DMS79 (cell line): Measurements from ENCODE around the gene FAM20B.
"Not testable (repeated sequence)": the region's sequence is repeated elsewhere in the genome, so short reads cannot be mapped to it uniquely, and the experiment has no call there.

ENCODE experiments used
- DNase-seq: peaks from one replicate; lab custom pipeline; 2025; lab: John Stamatoyannopoulos, UW

Gene FAM20B

DNA sequence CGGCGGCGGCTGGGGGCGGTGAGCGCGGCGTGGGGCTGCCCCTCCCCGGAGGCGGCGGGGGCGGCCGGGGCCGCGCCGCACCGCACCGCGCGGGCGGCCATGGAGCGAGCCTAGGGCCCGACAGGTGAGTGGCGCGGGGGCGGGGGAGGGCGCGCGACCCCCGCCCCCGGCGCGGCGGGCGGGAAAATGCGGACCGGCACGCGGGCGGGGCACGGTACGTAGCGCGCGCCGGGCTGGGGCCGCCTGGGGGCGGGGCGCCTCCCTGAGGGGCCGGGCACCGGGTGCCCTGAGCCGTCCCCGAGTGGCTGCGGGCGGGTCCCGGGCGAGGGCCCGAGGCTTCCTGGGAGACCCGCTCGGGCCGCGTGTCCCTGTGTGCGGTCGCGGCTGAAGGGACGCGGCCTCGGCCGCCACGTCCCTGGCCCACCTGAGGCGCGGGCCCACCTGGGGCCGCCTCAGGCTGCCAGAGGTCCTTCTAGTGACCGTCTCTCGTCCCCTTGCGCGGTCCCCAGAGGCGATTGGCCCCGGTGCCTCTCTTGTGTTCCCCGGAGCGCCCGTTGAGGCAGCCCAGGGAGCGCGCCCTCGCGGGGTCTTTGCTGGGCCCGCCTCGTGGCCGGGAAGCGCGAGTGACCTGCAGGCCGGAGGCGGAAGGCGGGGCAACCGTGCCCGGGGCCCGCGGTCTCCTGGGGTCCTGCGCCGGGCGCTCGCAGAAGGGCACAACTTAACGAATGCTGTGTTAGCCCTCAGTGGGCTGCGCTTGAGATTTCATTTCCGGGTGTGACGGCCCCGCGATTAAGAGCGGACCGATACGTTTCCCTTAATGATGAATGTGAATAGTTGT, 500 bp downstream of the FAM20B start:
- DNase-seq: peak; percentile 56

- DNase-seq: no peak
These were observed 1.3 kb downstream of the FAM20B start for GRCh38 chr1:179026813-179027669.

- no peak for DNase-seq
These were observed 3.6 kb downstream of the FAM20B start for GRCh38 chr1:179029321-179029759.

DNA sequence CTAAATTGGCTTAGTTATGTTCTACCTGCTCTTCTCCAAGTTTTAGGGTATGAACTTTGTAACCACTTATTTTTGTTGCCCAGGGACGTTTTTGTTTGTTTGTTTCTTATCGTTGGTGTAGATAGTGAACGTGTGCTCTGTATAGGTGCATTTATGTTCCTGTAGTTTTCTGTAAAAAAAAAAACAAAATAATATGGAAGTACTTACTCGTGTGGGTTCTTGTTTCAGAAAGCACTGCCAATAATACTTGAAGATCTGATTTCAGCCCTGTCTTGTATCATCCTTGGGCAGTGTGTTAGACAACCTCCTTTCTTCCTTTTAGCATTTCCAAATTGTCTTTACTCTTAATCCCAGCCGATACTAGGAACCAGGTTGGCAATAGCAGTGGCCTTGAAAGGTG, 4.4 kb downstream of the FAM20B start:
- DNase-seq: no peak

DNA sequence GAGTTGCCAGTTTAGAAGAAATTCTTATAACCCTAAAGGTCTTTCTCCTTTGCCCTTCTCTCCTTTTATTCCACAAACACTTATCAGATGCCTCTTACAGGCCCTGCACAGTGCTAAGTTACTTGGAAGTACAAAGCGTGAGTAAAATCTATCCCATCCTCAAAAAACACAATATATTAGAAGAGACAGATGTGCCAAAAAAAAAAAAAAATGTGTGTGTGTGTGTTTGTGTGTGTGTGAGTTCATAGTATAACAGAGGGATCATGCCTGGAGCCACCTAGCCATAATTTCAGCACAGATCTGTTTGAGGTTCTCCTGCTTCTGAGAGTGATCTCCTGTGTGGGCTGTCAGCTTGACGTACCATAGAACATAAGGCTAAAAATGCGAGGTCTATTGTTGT, 5.0 kb downstream of the FAM20B start:
- DNase-seq: no peak

DNA sequence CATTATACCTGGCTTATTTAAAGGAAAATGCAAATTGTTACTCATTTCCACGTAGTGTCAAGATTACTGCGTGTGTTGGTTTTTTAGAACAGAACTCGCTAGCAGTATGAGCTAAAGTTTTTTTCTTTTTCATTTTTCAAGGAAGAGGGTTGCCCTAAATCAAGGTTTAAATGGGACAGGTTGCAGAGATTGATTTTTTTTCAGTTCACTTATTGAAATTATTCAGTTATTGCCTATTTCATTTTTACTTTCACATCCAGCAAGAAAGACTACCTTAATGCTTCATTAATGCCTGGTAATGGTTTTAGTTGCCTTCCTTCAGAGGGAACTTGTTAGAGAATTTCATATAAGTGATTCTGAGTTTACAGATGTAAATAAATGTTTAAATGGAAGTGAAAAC, 5.6 kb downstream of the FAM20B start:
- no peak for DNase-seq

- DNase-seq: no peak
These were observed 6.3 kb downstream of the FAM20B start for GRCh38 chr1:179031855-179032513.

- peak; percentile 32 for DNase-seq
These were observed 9.0 kb downstream of the FAM20B start for GRCh38 chr1:179034720-179035119.

- DNase-seq: no peak
These were observed 11.3 kb downstream of the FAM20B start for GRCh38 chr1:179036844-179037465.

- DNase-seq: no peak
These were observed 13.0 kb downstream of the FAM20B start for GRCh38 chr1:179038528-179039281.

- DNase-seq: not testable (repeated sequence)
These were observed 13.9 kb downstream of the FAM20B start for GRCh38 chr1:179039502-179040174.

DNA sequence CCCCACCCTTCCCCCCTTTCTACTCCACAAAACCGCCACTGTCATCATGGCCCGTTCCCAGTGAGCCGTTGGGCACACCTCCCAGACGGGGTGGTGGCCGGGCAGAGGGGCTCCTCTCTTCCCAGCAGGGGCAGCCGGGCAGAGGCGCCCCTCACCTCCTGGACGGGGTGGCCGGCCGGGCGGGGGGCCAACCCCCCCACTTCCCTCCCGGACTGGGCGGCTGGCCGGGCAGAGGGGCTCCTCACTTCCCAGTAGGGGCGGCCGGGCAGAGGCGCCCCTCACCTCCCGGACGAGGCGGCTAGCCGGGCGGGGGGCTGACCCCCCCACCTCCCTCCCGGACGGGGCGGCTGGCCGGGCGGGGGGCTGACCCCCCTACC, 14.5 kb downstream of the FAM20B start:
- not testable (repeated sequence) for DNase-seq

DNA sequence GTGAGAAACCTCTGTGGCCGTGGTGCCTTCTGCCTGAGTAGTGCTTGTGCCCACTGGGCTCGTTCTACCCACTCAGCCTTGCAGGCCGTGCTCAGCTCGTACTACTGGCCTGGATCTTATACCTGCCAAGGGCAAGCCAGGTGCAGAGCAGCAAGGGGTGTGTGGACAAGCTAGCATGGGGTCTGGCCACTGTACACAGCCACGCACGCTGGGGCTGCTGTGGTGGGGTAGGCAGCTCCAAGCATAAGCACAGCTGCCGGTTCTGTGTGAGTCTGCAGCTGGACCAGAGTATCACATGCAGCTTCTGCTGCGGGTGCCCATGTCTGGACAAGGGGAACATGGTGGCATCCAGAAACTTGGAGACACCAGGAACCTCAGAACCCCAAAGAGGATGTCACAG, 16.4 kb downstream of the FAM20B start:
- DNase-seq: no peak

DNA sequence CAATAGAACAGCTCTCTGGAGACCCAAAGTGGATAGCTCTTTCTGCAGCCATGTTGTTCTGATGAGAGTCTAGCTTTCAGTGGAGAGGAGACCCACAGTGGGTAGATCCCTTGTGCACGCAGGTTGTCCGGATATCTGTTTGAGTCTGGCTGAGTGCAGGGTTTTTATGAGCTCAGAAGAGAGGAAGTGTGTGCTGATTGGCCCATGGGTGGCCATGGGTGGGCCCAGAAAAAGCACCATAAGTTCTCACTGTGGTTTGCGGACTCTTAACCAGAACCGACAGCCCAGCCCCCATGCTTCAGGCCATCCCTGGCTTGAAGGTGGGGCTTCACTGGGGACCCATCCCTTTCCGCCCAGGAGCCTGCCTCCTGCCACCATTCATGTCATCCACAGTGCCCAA, 17.0 kb downstream of the FAM20B start:
- DNase-seq: no peak

GRCh38 chr1:179043266-179043665, 17.6 kb downstream of the FAM20B start:
- no peak for DNase-seq

DNA sequence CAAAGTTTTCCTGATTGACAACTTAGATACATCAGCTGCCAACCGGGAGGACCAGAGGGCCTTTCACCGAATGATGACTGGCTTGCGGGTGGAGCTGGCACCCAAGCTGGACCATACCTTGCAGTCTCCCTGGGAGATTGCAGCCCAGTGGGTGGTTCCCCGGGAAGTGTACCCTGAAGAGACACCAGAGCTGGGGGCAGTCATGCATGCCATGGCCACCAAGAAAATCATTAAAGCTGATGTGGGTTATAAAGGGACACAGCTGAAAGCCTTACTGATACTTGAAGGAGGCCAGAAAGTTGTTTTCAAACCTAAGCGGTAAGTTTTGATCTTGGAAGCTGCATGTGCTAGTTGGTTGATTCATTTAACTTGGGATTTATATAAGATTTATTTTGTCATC, 18.2 kb downstream of the FAM20B start:
- no peak for DNase-seq

DNA sequence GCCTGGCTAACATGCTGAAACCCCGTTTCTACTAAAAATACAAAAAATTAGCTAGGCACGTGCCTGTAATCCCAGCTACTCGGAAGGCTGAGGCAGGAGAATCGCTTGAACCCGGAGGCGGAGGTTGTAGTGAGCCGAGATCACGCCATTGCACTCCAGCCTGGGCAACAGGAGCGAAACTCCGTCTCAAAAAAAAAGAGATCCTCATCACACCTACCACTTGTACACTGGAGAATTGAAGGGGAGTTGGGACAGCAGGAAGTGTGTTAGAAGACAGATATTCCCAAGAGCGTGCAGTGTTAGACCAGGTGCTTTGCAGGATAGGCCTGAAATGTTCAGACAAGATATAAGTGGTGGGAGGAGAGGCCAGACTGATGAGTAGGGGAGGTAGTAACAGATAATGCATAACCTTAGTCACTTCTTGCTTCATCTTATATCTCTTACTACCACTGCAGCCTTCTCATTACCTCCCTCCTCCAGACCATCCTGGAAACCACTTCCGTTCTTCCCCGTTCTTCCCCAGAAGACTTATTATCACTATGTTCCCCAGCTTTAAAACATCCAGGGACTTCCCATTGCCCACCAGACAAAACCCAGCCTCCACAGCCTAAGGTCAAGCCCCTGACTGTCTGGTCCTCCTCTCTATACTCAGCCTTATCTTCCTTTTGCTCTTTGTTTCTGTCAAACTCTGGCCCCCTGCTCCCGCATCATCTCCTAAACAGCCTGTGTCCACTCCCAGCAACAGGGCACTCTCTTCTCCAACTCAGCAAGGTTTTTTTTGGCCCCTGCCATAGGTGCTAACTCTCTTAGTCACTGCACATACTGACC, 21.3 kb downstream of the FAM20B start:
- no peak for DNase-seq

DNA sequence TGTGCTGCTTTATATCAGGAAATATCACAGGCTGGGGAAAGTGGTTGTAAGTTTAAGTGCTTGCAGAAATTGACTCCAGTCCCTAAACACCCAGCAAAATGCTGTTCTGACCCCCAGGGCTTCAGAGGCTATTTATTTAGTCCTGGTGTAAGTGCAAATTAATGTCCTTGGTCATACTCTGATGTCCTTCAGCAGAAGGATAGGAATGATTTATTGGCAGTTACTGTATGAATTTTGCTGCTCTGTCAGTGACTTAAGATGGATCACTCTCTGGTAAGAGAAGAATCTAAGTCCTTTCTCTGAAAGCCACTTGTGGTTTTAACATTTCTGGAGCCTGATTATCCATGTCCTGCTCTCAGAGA, 21.9 kb downstream of the FAM20B start:
- DNase-seq: peak; percentile 41

DNA sequence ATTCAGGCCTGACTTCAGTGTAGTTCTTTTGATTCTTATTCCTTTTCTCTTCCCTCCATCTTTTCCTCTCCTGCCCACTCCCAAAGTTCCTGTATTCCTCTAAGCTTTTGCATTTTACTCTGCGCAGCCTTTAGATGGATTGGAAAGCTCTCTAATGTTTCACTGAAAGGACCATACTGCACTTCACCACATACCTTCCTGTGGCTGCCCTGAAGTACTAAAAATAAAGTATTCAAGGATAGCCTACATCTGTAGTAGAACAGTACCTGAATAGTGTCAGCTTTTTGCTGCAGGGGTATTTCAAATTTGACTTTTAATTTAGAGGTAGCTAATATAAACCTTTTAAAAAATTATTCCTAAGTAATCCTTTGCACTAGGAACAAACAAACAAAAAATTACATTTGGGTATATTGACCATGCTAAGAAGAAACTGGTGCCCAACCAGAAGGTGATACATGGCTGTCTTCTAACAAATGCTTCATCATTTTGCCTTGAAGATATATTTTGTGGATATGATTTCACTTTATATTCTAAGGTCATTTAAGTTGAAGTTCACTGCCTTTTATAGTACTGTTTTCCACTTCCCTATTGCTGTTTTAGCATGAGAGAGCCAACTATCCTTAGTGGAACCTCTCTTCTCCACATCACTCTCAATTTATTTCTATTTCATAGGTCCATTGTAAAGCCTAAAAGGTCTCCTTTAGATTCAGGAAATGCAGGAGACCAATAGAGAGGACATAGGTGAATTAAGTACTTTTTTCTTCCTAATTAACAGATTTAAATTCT, 22.8 kb downstream of the FAM20B start:
- DNase-seq: no peak
